C4-2B (cell line): Measurements from ENCODE around the gene CEACAM19.
A peak's percentile ranks its signal among the peaks of the same experiment; 100 is the strongest.

Experiments
- H3K27ac ChIP-seq: fragments of 450-650 bp; 2 replicates; pipeline ENCODE4 v1.5.1; 2017
- CTCF ChIP-seq: fragments of 450-650 bp; conservative IDR thresholded peaks from 2 replicates; pipeline ENCODE4 v1.5.1; 2017; ENCODE audit warnings: mild to moderate bottlenecking
- ZFX ChIP-seq: fragments of 450-650 bp; IDR thresholded peaks from 2 replicates; pipeline ENCODE4 v1.6.1; 2017

The CEACAM19 gene

GRCh38 chr19:44642377-44642776 is 28.9 kb upstream of the CEACAM19 start:
- no peak overlapping the region for H3K27ac ChIP-seq
- no peak for TF ChIP-seq ZFX
- TF ChIP-seq CTCF: no peak

GRCh38 chr19:44643605-44644401 is 27.5 kb upstream of the CEACAM19 start, which contains the start of gene PVR:
Gene PVR (plus strand): TSS chr19:44643910. CDS start chr19:44644097, 187 bp downstream.
- peak within 1 kb of the TSS; percentile 91 for H3K27ac ChIP-seq
- TF ChIP-seq ZFX: peak; percentile 78
- TF ChIP-seq CTCF: no peak

GRCh38 chr19:44644402-44645016 is 26.8 kb upstream of the CEACAM19 start:
- peak overlapping the region; percentile 91 for H3K27ac ChIP-seq
- no peak for TF ChIP-seq CTCF
- TF ChIP-seq ZFX: no peak

- no peak overlapping the region for H3K27ac ChIP-seq
- TF ChIP-seq ZFX (no peak), CTCF (no peak)
Measured at GRCh38 chr19:44645407-44646048, 25.8 kb upstream of the CEACAM19 start.

GRCh38 chr19:44646049-44646416 is 25.2 kb upstream of the CEACAM19 start:
- H3K27ac ChIP-seq: no peak overlapping the region
- no peak for TF ChIP-seq CTCF
- no peak for TF ChIP-seq ZFX

GRCh38 chr19:44647144-44647543 is 24.1 kb upstream of the CEACAM19 start:
- no peak overlapping the region for H3K27ac ChIP-seq
- TF ChIP-seq ZFX: no peak
- no peak for TF ChIP-seq CTCF
